ENCODE results near the gene RELCH.

Gene RELCH

GRCh38 chr18:62172298-62172697 is 14.8 kb upstream of the RELCH start:
- Histone ChIP-seq H2BK120ac (ENCODE audit: low read depth, low read length) (no peak overlapping the region), H2BK12ac (ENCODE audit: low read length in 2 of 2) (no peak overlapping the region)

GRCh38 chr18:62175521-62175920 is 11.5 kb upstream of the RELCH start:
- 100% methylated on average over 1 of the region's 3 CpGs for WGBS
- Histone ChIP-seq H4K8ac (ENCODE audit: low read length) (no peak overlapping the region), H2BK15ac (ENCODE audit: low read depth, poor library complexity, severe bottlenecking) (no peak overlapping the region), H3K27me3 (ENCODE audit: control insufficient read depth in 1 of 2, insufficient read depth in 1 of 2, low read length in 2 of 2) (no peaks in the 10 kb centered on the region), H3K27ac (ENCODE audit: low read length, poor library complexity, severe bottlenecking) (no peak overlapping the region), H2BK120ac (ENCODE audit: low read depth, low read length) (no peak overlapping the region), H3K79me1 (replicated peaks; ENCODE audit: low read length, poor library complexity, severe bottlenecking) (peaks cover 6% of the 10 kb centered on the region), H3K9me3 (ENCODE audit: control insufficient read depth, low read length) (no peaks in the 10 kb centered on the region), H3K23ac (ENCODE audit: low read length in 2 of 2) (no peak overlapping the region), H3K14ac (ENCODE audit: low read length in 2 of 2) (no peak overlapping the region), H2BK5ac (ENCODE audit: low read depth, low read length, poor library complexity, severe bottlenecking) (no peak overlapping the region), H2AFZ (ENCODE audit: low read depth, low read length) (no peak overlapping the region), H3K18ac (ENCODE audit: low read depth in 1 of 2, low read length in 2 of 2) (no peak overlapping the region), H3K9ac (ENCODE audit: low read length) (no peak overlapping the region), H3K4ac (ENCODE audit: low read depth in 1 of 2, low read length in 2 of 2) (no peak overlapping the region), H2BK12ac (ENCODE audit: low read length in 2 of 2) (no peak overlapping the region), H3K36me3 (ENCODE audit: control insufficient read depth in 1 of 2, insufficient read depth in 2 of 2, low read depth in 1 of 2, low read length in 2 of 2) (no peaks in the 10 kb centered on the region), H3K4me2 (ENCODE audit: low read length, poor library complexity, severe bottlenecking) (no peak overlapping the region), H3K4me1 (ENCODE audit: control insufficient read depth, insufficient read depth, low read depth, low read length) (no peaks in the 10 kb centered on the region), H3K4me3 (ENCODE audit: insufficient read depth in 1 of 2, low read depth in 1 of 2, low read length in 2 of 2) (no peak overlapping the region), H4K91ac (ENCODE audit: low read length) (no peak overlapping the region), H2AK5ac (ENCODE audit: low read length, severe bottlenecking) (no peak overlapping the region)
- DNase-seq, result no peak

More at GRCh38 chr18:62172298-62172697, 14.8 kb upstream of the RELCH start:
- H3K9me3 ChIP-seq (ENCODE audit: control insufficient read depth, low read length), result no peaks in the 10 kb centered on the region
- no peak overlapping the region for H2AK5ac ChIP-seq (ENCODE audit: low read length, severe bottlenecking)
- no peak overlapping the region for H3K4ac ChIP-seq (ENCODE audit: low read depth in 1 of 2, low read length in 2 of 2)
- no peak overlapping the region for H3K4me3 ChIP-seq (ENCODE audit: insufficient read depth in 1 of 2, low read depth in 1 of 2, low read length in 2 of 2)
- H3K18ac ChIP-seq (ENCODE audit: low read depth in 1 of 2, low read length in 2 of 2), result no peak overlapping the region
- DNase-seq, result no peak
- H2BK15ac ChIP-seq (ENCODE audit: low read depth, poor library complexity, severe bottlenecking), result no peak overlapping the region
- no peaks in the 10 kb centered on the region for H3K27me3 ChIP-seq (ENCODE audit: control insufficient read depth in 1 of 2, insufficient read depth in 1 of 2, low read length in 2 of 2)
- no peak overlapping the region for H3K4me2 ChIP-seq (ENCODE audit: low read length, poor library complexity, severe bottlenecking)
- no peak overlapping the region for H4K8ac ChIP-seq (ENCODE audit: low read length)
- H3K4me1 ChIP-seq (ENCODE audit: control insufficient read depth, insufficient read depth, low read depth, low read length), result no peaks in the 10 kb centered on the region
- no peak overlapping the region for H3K14ac ChIP-seq (ENCODE audit: low read length in 2 of 2)
- peaks cover 4% of the 10 kb centered on the region for H3K79me1 ChIP-seq (replicated peaks; ENCODE audit: low read length, poor library complexity, severe bottlenecking)
- no peak overlapping the region for H3K23ac ChIP-seq (ENCODE audit: low read length in 2 of 2)
- no peaks in the 10 kb centered on the region for H3K36me3 ChIP-seq (ENCODE audit: control insufficient read depth in 1 of 2, insufficient read depth in 2 of 2, low read depth in 1 of 2, low read length in 2 of 2)
- H3K27ac ChIP-seq (ENCODE audit: low read length, poor library complexity, severe bottlenecking), result no peak overlapping the region
- no peak overlapping the region for H3K9ac ChIP-seq (ENCODE audit: low read length)
- H2BK5ac ChIP-seq (ENCODE audit: low read depth, low read length, poor library complexity, severe bottlenecking), result no peak overlapping the region
- no peak overlapping the region for H4K91ac ChIP-seq (ENCODE audit: low read length)
- no peak overlapping the region for H2AFZ ChIP-seq (ENCODE audit: low read depth, low read length)

- H2BK5ac ChIP-seq (ENCODE audit: low read depth, low read length, poor library complexity, severe bottlenecking), result no peak overlapping the region
- H3K27ac ChIP-seq (ENCODE audit: low read length, poor library complexity, severe bottlenecking), result no peak overlapping the region
- 81% methylated on average over 2 of the region's 3 CpGs for WGBS
- no peak for DNase-seq
- H2BK15ac ChIP-seq (ENCODE audit: low read depth, poor library complexity, severe bottlenecking), result no peak overlapping the region
- no peak overlapping the region for H3K14ac ChIP-seq (ENCODE audit: low read length in 2 of 2)
- no peak overlapping the region for H2BK12ac ChIP-seq (ENCODE audit: low read length in 2 of 2)
- no peak overlapping the region for H3K18ac ChIP-seq (ENCODE audit: low read depth in 1 of 2, low read length in 2 of 2)
- no peaks in the 10 kb centered on the region for H3K4me1 ChIP-seq (ENCODE audit: control insufficient read depth, insufficient read depth, low read depth, low read length)
- H3K79me1 ChIP-seq (replicated peaks; ENCODE audit: low read length, poor library complexity, severe bottlenecking), result peaks cover 8% of the 10 kb centered on the region
- H3K9me3 ChIP-seq (ENCODE audit: control insufficient read depth, low read length), result no peaks in the 10 kb centered on the region
- H3K4me3 ChIP-seq (ENCODE audit: insufficient read depth in 1 of 2, low read depth in 1 of 2, low read length in 2 of 2), result no peak overlapping the region
- no peaks in the 10 kb centered on the region for H3K36me3 ChIP-seq (ENCODE audit: control insufficient read depth in 1 of 2, insufficient read depth in 2 of 2, low read depth in 1 of 2, low read length in 2 of 2)
- H4K8ac ChIP-seq (ENCODE audit: low read length), result no peak overlapping the region
- H3K27me3 ChIP-seq (ENCODE audit: control insufficient read depth in 1 of 2, insufficient read depth in 1 of 2, low read length in 2 of 2), result no peaks in the 10 kb centered on the region
- no peak overlapping the region for H3K9ac ChIP-seq (ENCODE audit: low read length)
- no peak overlapping the region for H2AFZ ChIP-seq (ENCODE audit: low read depth, low read length)
- H3K4ac ChIP-seq (ENCODE audit: low read depth in 1 of 2, low read length in 2 of 2), result no peak overlapping the region
- H2BK120ac ChIP-seq (ENCODE audit: low read depth, low read length), result no peak overlapping the region
- no peak overlapping the region for H3K4me2 ChIP-seq (ENCODE audit: low read length, poor library complexity, severe bottlenecking)
- no peak overlapping the region for H3K23ac ChIP-seq (ENCODE audit: low read length in 2 of 2)
- no peak overlapping the region for H4K91ac ChIP-seq (ENCODE audit: low read length)
- no peak overlapping the region for H2AK5ac ChIP-seq (ENCODE audit: low read length, severe bottlenecking)
Measured at GRCh38 chr18:62177271-62177670, 9.8 kb upstream of the RELCH start.

- no peaks in the 10 kb centered on the region for H3K4me1 ChIP-seq (ENCODE audit: control insufficient read depth, insufficient read depth, low read depth, low read length)
- no peaks in the 10 kb centered on the region for H3K36me3 ChIP-seq (ENCODE audit: control insufficient read depth in 1 of 2, insufficient read depth in 2 of 2, low read depth in 1 of 2, low read length in 2 of 2)
- no peaks in the 10 kb centered on the region for H3K27me3 ChIP-seq (ENCODE audit: control insufficient read depth in 1 of 2, insufficient read depth in 1 of 2, low read length in 2 of 2)
- H3K27ac ChIP-seq (ENCODE audit: low read length, poor library complexity, severe bottlenecking), result no peak overlapping the region
- H2BK5ac ChIP-seq (ENCODE audit: low read depth, low read length, poor library complexity, severe bottlenecking), result no peak overlapping the region
- no peak overlapping the region for H3K4me3 ChIP-seq (ENCODE audit: insufficient read depth in 1 of 2, low read depth in 1 of 2, low read length in 2 of 2)
- H3K4me2 ChIP-seq (ENCODE audit: low read length, poor library complexity, severe bottlenecking), result no peak overlapping the region
- no peak overlapping the region for H3K9ac ChIP-seq (ENCODE audit: low read length)
- H3K18ac ChIP-seq (ENCODE audit: low read depth in 1 of 2, low read length in 2 of 2), result no peak overlapping the region
- no peak overlapping the region for H4K91ac ChIP-seq (ENCODE audit: low read length)
- DNase-seq, result no peak
- no peak overlapping the region for H2BK120ac ChIP-seq (ENCODE audit: low read depth, low read length)
- peaks cover 6% of the 10 kb centered on the region for H3K79me1 ChIP-seq (replicated peaks; ENCODE audit: low read length, poor library complexity, severe bottlenecking)
- no peak overlapping the region for H2AK5ac ChIP-seq (ENCODE audit: low read length, severe bottlenecking)
- no peaks in the 10 kb centered on the region for H3K9me3 ChIP-seq (ENCODE audit: control insufficient read depth, low read length)
- no peak overlapping the region for H2AFZ ChIP-seq (ENCODE audit: low read depth, low read length)
- no peak overlapping the region for H2BK12ac ChIP-seq (ENCODE audit: low read length in 2 of 2)
- H3K23ac ChIP-seq (ENCODE audit: low read length in 2 of 2), result no peak overlapping the region
- WGBS, result 87% methylated on average over 4 of the region's 4 CpGs
- no peak overlapping the region for H3K14ac ChIP-seq (ENCODE audit: low read length in 2 of 2)
- no peak overlapping the region for H3K4ac ChIP-seq (ENCODE audit: low read depth in 1 of 2, low read length in 2 of 2)
- no peak overlapping the region for H2BK15ac ChIP-seq (ENCODE audit: low read depth, poor library complexity, severe bottlenecking)
- no peak overlapping the region for H4K8ac ChIP-seq (ENCODE audit: low read length)
Measured at GRCh38 chr18:62179213-62179612, 7.8 kb upstream of the RELCH start.
